ENCODE measurements around the gene SLC25A1.
A peak's percentile ranks its signal among the peaks of the same experiment; 100 is the strongest.

Gene SLC25A1

GRCh38 chr22:19178657-19179496 is at the start of gene SLC25A1:
Gene SLC25A1 (minus strand): TSS chr22:19178736. CDS start chr22:19178673, 63 bp downstream.
- DNase-seq: peak; percentile 90

GRCh38 chr22:19228179-19228578 is 49.6 kb upstream of the SLC25A1 start:
- DNase-seq: no peak

- DNase-seq: no peak
These were observed 47.9 kb upstream of the SLC25A1 start for GRCh38 chr22:19226428-19226827.

GRCh38 chr22:19225560-19225959 is 47.0 kb upstream of the SLC25A1 start:
- no peak for DNase-seq

- DNase-seq: no peak
These were observed 46.4 kb upstream of the SLC25A1 start for GRCh38 chr22:19224985-19225384.

DNA sequence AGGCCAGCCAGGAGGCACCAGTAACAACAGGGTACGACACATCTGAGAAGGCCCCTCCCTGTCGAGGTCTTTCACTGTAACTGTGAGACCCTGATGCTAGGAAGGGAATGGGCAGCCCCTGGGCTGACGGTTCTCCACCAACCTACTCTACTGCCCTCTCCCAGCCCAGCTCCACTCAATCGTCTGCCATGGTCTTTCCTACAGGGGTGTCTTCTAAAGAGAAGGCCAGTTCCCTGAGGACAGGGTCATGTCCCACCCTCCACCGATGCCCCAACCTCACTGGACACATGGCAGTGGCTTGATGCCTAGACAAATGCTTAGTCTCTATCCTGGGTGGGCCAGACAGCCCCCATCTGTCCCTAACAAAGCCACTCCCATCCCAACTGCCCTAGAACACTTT is 46.0 kb upstream of the SLC25A1 start:
- DNase-seq: no peak

DNA sequence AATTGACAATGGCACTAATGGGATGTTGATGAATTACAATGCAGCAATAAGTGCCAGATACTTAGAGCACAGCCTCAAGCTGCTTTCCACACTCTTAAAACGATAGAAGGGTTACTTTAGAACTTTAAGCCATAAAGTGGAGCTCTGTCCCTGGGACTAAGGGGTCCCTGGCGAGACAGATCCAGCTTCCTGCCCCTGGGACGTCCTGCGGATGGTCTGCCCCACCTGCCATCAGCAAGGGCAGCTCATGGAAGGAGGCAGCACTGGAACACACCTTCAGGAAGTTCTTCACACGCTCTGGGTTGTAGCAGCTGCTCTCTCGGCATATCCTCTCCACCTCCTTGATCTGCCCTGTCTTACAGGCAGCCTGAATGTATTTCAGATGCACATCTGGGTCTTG is 45.1 kb upstream of the SLC25A1 start:
- no peak for DNase-seq

GRCh38 chr22:19223110-19223509 is 44.6 kb upstream of the SLC25A1 start:
- DNase-seq: no peak

- DNase-seq: no peak
These were observed 43.9 kb upstream of the SLC25A1 start for GRCh38 chr22:19222242-19223005.

DNA sequence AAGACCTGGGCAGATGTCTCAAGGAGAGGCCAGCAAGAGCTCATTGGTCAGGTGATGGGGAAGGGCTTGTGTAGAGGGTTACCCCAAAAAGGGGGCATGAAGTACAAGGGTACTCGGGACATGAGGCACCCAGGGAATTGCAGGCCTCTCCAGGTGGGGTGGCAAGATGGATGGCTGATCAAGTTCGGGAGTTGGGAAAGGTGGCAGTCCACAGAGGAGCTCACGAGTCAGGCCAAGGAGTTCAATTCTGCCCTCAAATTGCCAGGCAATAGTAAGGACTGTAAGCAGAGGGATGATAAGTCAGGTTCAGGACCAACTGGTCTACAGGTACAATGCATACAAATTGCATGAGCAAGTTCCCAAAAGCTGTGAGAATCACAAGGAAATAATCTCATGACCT is 42.3 kb upstream of the SLC25A1 start:
- DNase-seq: no peak

- no peak for DNase-seq
These were observed 40.2 kb upstream of the SLC25A1 start for GRCh38 chr22:19218541-19219233.

- no peak for DNase-seq
These were observed 38.0 kb upstream of the SLC25A1 start for GRCh38 chr22:19216579-19216978.

DNA sequence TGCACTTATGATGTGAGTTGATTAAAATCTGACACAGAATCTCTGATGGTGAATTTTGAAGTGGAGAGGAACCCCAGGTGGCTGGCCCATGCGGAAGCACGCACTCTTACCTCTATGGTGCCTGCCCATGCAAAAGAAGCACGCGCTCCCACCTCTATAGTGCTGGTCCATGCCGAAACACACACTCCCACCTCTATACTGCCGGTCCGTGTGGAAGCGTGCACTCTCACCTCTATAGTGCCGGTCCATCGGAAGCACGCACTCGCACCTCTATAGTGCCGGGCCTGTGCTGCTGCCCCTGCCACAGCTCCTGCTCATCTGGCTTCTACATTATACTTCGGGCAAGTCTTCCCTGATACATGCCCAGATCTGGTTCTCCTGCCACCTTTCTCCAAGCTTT is 36.8 kb upstream of the SLC25A1 start:
- DNase-seq: no peak

- no peak for DNase-seq
These were observed 35.5 kb upstream of the SLC25A1 start for GRCh38 chr22:19214078-19214473.

DNA sequence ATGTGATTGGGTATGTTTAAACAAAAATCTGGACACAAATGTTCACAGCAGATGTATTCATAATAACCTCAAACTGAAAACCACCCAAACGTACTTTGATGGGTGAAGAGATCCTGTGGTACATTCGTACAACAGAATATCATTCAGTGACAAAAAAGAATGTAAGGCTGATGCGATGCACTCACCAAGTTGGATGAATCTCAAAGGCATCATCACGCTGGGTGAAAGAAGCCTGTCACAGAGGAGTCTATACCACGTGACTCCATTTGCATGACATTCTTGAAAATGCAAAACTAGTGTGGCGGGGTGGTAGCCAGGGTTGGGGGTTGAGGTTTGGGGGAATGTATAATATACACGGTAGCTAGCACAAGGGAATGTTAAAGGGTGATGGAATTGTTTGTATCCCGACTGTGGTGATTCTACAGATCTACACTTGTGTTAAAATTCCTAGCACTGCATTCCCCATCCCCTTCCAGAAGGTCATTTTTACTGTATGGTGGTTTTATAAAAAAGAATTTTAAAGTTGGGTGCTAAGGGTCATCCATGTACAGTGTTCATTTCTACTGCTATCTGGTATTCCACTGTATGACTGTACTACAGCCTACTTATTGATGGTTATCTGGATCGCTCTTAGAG is 35.0 kb upstream of the SLC25A1 start:
- no peak for DNase-seq

DNA sequence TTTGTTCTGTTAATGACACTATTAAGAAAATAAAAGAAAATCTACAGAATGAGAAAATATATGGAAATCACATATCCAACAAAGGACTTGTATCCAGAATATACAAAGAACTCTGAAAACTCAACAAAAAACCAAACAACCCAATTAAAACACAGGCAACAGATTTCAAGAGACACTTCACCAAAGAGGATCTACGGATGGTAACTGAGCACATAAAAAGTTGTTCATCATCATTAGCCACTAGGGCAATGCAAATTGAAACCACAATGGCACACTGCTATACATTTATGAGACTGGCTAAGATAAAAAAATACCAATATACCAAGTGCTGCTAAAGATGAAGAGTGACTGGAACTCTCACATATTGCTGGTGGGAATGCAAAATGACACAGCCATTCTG is 34.5 kb upstream of the SLC25A1 start:
- no peak for DNase-seq

DNA sequence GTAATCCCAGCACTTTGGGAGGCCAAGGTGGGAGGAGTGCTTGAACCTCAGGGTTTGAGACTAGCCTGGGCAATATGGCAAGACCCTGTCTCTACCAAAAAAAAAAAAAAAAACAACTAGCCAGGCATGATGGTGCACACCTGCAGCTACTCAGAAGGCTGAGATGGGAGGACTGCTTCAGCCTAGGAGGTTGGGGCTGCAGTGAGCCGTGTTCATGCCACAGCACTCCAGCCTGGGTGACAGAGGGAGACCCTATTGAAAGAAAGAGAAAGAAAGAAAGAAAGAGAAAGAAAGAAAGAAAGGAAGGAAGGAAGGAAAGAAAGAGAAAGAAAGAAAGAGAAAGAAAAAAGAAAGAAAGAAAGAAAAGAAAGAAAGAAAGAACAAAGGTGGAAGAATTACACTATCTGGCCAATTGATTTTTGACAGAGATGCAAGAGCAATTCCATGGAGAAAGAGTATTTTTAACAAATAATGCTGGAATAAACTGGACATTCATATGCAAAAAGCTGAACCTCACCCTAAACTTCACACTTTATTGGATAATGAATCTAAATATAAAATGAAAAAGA is 33.9 kb upstream of the SLC25A1 start:
- no peak for DNase-seq

GRCh38 chr22:19210188-19210587 is 31.7 kb upstream of the SLC25A1 start:
- DNase-seq: no peak

DNA sequence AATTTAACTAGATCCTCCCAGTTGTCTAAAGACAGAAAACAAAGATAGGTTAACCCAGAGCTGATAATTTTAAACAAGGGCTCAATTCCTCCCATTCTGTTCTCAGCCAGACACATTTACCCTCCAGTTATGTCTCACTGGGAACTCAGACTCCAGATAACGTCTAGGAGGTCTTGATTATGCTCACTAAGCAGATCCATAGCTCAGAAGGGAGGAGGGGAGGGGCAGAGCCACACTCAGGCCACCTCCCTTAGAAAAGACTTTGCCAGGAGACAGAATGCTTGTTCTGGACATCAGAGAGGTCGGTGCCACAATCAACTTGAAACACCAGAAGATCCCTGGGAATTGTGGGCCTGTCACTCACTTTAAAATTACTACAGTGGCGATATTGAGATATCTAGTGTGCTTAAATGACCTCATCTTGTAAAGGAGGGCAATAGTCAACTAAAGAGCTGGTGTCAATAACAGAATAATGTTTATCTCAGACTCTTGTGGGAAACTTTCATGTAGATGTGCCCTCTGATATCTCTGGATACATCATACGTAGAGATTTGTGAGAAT is 29.8 kb upstream of the SLC25A1 start:
- DNase-seq: no peak

- no peak for DNase-seq
These were observed 29.3 kb upstream of the SLC25A1 start for GRCh38 chr22:19207884-19208283.

DNA sequence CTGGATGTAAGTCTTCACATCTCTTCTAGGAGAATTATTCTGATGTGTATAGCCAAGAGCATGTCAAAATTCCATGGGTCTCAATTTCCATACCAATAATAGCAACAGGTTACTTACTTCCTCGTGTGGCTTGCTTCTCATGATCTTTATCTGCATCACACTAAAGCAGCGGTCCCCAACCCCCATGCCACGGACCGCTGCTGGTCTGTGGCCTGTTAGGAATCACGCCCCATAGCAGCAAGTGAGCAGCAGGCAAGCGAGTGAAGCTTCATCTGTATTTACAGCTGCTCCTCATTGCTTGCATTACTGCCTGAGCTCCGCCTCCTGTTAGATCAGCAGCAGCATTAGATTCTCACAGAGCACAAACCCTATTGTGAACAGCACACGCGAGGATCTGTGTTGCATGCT is 28.9 kb upstream of the SLC25A1 start:
- DNase-seq: no peak

- no peak for DNase-seq
These were observed 27.8 kb upstream of the SLC25A1 start for GRCh38 chr22:19206287-19206686.

Data from femur (tissue), 1 donor.